Measurements from ENCODE around the gene TNRC18.

TNRC18 gene

DNA sequence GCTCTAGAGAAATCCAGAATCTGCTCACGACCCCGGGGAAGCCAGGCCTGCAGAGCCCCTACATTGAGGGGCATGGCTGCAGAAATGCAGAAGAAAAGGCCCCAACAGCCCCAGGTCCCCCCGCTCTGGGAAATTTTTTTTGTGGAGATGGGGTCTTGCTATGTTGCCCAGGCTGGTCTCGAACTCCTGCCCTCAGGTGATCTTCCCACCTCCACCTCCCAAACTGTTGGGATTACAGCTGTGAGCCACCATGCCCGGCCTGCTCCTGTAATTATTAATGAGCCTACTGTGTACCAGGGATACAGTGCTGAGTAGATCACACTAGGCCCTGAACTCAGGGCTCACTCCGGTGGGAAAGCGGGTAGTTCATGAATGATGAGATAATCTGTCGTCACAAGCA lies 29.9 kb downstream of the TNRC18 start:
- DNase-seq (ENCODE audit: low read depth): no peak
- no peak overlapping the region for H3K9ac ChIP-seq (ENCODE audit: low read length)
- H3K4me3 ChIP-seq (ENCODE audit: low read length): no peak overlapping the region
- peaks cover 5% of the 10 kb centered on the region for H3K4me1 ChIP-seq (ENCODE audit: control insufficient read depth, insufficient read depth, low read length)
- peaks cover 36% of the 10 kb centered on the region for H3K36me3 ChIP-seq (ENCODE audit: control insufficient read depth, insufficient read depth, low read length, severe bottlenecking)
- no peaks in the 10 kb centered on the region for H3K27me3 ChIP-seq (replicated peaks; ENCODE audit: control insufficient read depth, insufficient read depth, low read length)
- H3K9me3 ChIP-seq (ENCODE audit: control insufficient read depth, low read length): no peaks in the 10 kb centered on the region

DNA sequence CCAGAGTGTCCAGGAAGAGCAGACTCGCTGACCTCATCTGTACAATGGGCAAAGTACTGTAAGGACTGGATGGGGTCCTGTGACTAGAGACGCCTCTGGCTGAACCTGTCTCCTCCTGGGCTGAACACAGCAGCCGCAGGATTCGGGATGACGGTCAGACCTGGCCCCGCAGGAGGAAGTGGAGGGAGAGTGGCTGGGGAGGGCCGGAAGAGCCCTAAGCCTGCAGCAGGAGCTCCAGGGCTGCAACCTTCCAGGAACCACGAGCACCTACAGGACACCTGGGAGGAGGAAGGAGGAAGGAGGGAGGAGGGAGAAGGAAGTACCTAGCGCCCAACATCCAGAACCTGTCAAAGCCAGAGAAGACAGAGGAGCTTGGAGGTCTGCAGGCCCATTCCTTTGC lies 30.3 kb downstream of the TNRC18 start:
- Histone ChIP-seq H3K9ac (ENCODE audit: low read length) (no peak overlapping the region), H3K4me1 (ENCODE audit: control insufficient read depth, insufficient read depth, low read length) (peaks cover 5% of the 10 kb centered on the region), H3K9me3 (ENCODE audit: control insufficient read depth, low read length) (no peaks in the 10 kb centered on the region), H3K36me3 (ENCODE audit: control insufficient read depth, insufficient read depth, low read length, severe bottlenecking) (peaks cover 36% of the 10 kb centered on the region), H3K27me3 (replicated peaks; ENCODE audit: control insufficient read depth, insufficient read depth, low read length) (no peaks in the 10 kb centered on the region), H3K4me3 (ENCODE audit: low read length) (no peak overlapping the region)
- DNase-seq (ENCODE audit: low read depth): no peak

DNA sequence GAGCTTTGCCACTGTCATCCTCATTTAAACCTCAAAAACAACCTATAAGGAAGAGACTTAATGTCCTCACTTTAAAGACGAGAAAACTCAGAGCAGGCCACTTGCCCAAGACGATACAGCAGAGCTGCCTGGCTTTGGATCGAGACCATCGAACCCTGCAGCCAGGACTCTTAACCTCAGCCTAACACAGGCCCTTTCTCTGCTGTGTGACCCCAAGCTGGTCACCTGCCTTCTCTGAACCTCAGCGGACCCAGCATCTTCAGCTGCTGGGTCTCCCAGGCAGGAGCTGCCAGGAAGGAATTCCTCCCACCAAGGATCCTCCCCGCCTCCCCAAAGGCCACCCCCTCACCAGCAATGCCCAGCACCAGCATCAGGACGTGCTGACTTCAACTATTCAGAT lies 32.7 kb downstream of the TNRC18 start:
- no peak overlapping the region for H3K4me3 ChIP-seq (ENCODE audit: low read length)
- H3K9me3 ChIP-seq (ENCODE audit: control insufficient read depth, low read length): no peaks in the 10 kb centered on the region
- H3K9ac ChIP-seq (ENCODE audit: low read length): peak overlapping the region; percentile 18
- H3K36me3 ChIP-seq (ENCODE audit: control insufficient read depth, insufficient read depth, low read length, severe bottlenecking): peaks cover 51% of the 10 kb centered on the region
- no peaks in the 10 kb centered on the region for H3K27me3 ChIP-seq (replicated peaks; ENCODE audit: control insufficient read depth, insufficient read depth, low read length)
- H3K4me1 ChIP-seq (ENCODE audit: control insufficient read depth, insufficient read depth, low read length): no peaks in the 10 kb centered on the region
- DNase-seq (ENCODE audit: low read depth): no peak

DNA sequence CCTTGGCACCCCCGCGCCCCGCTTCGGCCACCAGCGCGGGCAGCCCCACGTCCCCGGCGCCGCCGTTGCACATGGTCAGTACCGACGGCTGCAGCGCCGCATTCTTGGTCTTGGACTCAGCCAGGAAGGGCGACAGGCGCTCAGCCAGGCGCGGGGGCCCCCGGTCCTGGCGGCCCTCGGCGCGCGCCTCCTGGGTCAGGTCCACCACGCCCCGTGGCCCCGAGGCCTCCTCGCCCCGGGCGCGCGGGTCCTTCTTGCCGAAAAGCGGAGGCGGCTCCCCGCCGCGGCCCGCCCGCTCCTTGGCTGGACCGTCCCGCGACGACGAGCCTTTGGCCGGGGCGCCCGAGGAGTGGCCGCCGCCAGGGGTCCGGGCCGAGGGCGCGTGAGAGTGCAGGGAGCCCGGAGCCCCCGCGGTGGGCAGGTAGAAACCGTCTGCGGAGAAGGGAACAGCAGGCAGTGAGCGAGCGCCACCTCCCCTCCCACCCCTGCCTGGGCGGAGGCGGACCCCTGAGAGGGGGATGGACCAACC lies 34.7 kb downstream of the TNRC18 start:
- H3K9me3 ChIP-seq (ENCODE audit: control insufficient read depth, low read length): no peaks in the 10 kb centered on the region
- no peak overlapping the region for H3K4me3 ChIP-seq (ENCODE audit: low read length)
- no peak for DNase-seq (ENCODE audit: low read depth)
- H3K4me1 ChIP-seq (ENCODE audit: control insufficient read depth, insufficient read depth, low read length): peaks cover 5% of the 10 kb centered on the region
- H3K27me3 ChIP-seq (replicated peaks; ENCODE audit: control insufficient read depth, insufficient read depth, low read length): no peaks in the 10 kb centered on the region
- H3K36me3 ChIP-seq (ENCODE audit: control insufficient read depth, insufficient read depth, low read length, severe bottlenecking): peaks cover 51% of the 10 kb centered on the region
- H3K9ac ChIP-seq (ENCODE audit: low read length): no peak overlapping the region

DNA sequence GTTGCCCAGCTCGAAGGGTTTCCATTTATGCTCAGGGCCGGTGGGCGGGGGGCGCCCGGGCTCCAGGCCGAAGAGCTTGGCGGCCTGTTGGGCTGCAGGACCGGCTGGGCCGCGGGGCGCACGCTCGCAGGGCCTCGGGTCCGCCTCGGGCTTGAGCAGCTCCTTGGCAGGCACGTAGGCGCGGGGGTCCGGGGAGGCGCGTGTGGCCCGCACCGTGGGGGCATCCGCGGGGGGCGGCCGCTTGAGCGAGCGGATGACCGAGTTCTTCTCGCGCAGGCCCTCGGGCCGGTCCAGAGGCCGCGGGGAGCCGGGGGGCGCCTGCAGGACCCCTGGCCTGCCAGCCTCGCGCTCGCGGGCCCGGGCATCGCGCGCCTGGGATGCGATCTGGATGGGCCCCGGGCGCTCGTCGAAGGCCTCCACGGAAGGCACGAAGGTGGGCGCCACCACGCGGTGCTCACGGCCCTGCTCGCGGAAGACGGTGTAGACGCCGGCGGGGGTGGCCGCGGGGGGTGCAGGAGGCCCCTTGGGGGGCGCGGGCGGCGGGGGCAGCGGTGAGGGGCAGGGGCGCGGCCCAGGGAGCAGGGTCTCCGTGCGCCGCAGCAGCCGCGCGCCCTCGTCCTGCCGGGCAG lies 35.2 kb downstream of the TNRC18 start:
- Histone ChIP-seq H3K27me3 (replicated peaks; ENCODE audit: control insufficient read depth, insufficient read depth, low read length) (no peaks in the 10 kb centered on the region), H3K4me1 (ENCODE audit: control insufficient read depth, insufficient read depth, low read length) (peaks cover 9% of the 10 kb centered on the region), H3K36me3 (ENCODE audit: control insufficient read depth, insufficient read depth, low read length, severe bottlenecking) (peaks cover 45% of the 10 kb centered on the region), H3K9me3 (ENCODE audit: control insufficient read depth, low read length) (no peaks in the 10 kb centered on the region), H3K4me3 (ENCODE audit: low read length) (no peak overlapping the region), H3K9ac (ENCODE audit: low read length) (no peak overlapping the region)
- DNase-seq (ENCODE audit: low read depth): no peak

DNA sequence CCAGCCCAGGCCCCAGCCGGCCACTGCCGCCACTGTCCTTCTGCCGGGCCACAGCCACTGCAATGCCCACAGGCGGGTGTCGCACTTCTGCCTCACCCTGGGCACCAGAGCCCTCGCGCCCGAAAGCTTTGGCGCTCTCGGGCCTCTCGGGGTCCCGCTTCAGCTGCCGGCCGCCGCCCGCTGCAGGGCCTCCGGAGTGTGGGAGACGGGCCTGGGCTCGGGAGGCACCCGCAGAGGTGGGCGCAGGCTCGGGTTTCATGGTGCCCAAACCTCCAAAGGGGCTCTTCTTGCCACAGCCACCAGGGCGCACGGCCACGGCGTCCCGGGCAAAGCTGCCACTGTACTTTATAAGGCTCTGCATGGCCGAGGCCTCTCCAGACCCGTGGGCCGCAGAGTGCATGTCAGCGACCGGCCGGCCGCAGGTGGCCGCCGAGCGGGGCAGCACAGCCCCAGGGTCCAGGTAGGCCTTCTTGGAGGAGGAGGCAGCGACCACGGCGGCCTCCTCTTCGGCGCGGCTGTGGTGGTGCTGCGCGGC lies 35.9 kb downstream of the TNRC18 start:
- Histone ChIP-seq H3K36me3 (ENCODE audit: control insufficient read depth, insufficient read depth, low read length, severe bottlenecking) (peaks cover 39% of the 10 kb centered on the region), H3K9me3 (ENCODE audit: control insufficient read depth, low read length) (no peaks in the 10 kb centered on the region), H3K9ac (ENCODE audit: low read length) (no peak overlapping the region), H3K4me1 (ENCODE audit: control insufficient read depth, insufficient read depth, low read length) (peaks cover 12% of the 10 kb centered on the region), H3K27me3 (replicated peaks; ENCODE audit: control insufficient read depth, insufficient read depth, low read length) (no peaks in the 10 kb centered on the region), H3K4me3 (ENCODE audit: low read length) (no peak overlapping the region)
- no peak for DNase-seq (ENCODE audit: low read depth)

DNA sequence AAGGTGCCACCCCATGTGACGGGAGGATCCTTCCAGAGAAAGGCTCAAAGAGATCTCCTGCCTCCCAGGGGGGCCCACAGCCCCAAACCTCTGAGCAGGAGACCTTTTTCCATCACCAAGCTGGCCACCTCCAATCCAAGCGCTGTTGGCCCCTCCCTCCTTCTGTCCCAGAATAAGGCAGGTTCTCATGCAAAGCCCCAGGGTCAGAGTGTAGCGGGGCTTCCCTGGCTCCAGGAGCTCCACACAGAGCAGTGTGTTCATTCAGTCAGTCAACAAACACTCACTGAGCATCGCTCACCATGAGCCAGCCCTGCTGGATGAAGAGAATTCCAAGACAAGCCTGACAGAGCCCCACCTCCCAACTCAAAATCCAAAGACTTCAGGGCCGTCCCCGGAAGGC lies 39.0 kb downstream of the TNRC18 start:
- H3K27me3 ChIP-seq (replicated peaks; ENCODE audit: control insufficient read depth, insufficient read depth, low read length): no peaks in the 10 kb centered on the region
- H3K4me1 ChIP-seq (ENCODE audit: control insufficient read depth, insufficient read depth, low read length): peaks cover 17% of the 10 kb centered on the region
- DNase-seq (ENCODE audit: low read depth): no peak
- no peak overlapping the region for H3K9ac ChIP-seq (ENCODE audit: low read length)
- no peak overlapping the region for H3K4me3 ChIP-seq (ENCODE audit: low read length)
- H3K9me3 ChIP-seq (ENCODE audit: control insufficient read depth, low read length): no peaks in the 10 kb centered on the region
- peaks cover 21% of the 10 kb centered on the region for H3K36me3 ChIP-seq (ENCODE audit: control insufficient read depth, insufficient read depth, low read length, severe bottlenecking)

DNA sequence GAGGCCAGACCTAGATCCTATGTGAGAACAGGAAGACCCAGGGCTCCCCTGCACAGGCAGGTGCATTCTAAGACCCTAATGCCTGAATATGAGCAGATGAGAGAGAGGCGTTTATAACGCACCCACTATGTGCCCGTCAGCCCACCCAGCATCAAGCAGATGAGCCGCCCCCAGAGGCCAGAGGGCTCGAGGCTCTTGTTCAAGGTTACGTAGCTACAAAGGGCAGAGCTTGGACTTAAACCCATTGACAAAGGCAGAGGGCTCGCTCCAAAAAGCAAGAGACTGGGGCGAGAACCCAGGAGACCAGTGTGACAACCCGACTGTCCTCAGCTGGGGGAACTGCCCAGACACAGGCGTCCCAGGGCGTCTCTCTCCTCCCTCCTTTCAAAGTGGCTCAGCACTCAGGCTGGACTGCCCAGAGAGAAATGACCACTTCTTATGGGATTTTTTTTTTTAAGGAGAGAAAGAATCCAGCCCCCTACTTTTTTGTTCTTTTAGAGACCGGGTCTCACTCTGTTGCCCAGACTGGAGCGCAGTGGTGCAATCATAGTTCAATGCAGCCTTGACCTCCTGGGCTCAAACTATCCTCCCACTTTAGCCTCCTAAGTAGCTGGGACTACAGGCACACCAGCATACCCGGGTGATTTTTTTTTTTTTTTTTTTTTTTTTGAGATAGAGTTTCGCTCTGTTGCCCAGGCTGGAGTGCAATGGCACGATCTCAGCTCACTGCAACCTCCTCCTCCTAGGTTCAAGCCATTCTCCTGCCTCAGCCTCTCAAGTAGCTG lies 40.1 kb downstream of the TNRC18 start:
- Histone ChIP-seq H3K9ac (ENCODE audit: low read length) (no peak overlapping the region), H3K36me3 (ENCODE audit: control insufficient read depth, insufficient read depth, low read length, severe bottlenecking) (peaks cover 19% of the 10 kb centered on the region), H3K9me3 (ENCODE audit: control insufficient read depth, low read length) (no peaks in the 10 kb centered on the region), H3K4me3 (ENCODE audit: low read length) (no peak overlapping the region), H3K4me1 (ENCODE audit: control insufficient read depth, insufficient read depth, low read length) (peaks cover 17% of the 10 kb centered on the region), H3K27me3 (replicated peaks; ENCODE audit: control insufficient read depth, insufficient read depth, low read length) (no peaks in the 10 kb centered on the region)
- no peak for DNase-seq (ENCODE audit: low read depth)

DNA sequence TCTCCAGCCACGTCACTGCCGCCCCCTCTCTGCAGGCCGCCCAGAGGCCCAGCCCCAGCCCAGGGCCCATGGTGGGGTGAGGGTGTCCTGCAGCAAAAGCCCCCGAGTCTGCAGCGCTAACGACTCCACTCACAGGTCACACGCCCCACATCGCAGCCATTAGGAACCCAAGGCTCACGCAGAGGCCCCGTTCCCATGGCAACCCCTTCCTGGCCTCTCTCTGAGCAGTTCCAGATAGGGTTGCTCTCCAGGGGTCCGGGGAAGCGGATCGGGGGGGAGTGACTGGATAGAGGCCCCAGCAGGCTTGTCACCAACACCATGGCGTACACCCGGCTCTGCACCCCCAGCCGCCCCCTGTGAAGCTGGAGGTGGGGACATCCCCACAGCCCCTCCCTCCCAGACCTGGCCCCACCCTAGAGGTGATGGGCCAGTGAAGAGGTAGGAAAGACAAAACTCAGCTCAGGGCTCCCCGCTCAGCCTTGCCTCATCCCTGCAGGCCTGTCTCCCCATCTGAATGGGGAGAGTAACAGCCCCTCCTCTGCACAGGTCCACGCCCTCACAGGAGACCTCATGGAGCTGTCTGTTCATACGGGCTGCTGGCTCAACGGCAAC lies 41.2 kb downstream of the TNRC18 start:
- no peak for DNase-seq (ENCODE audit: low read depth)
- H3K9me3 ChIP-seq (ENCODE audit: control insufficient read depth, low read length): no peaks in the 10 kb centered on the region
- H3K4me3 ChIP-seq (ENCODE audit: low read length): no peak overlapping the region
- H3K9ac ChIP-seq (ENCODE audit: low read length): no peak overlapping the region
- peaks cover 17% of the 10 kb centered on the region for H3K4me1 ChIP-seq (ENCODE audit: control insufficient read depth, insufficient read depth, low read length)
- H3K36me3 ChIP-seq (ENCODE audit: control insufficient read depth, insufficient read depth, low read length, severe bottlenecking): peaks cover 14% of the 10 kb centered on the region
- H3K27me3 ChIP-seq (replicated peaks; ENCODE audit: control insufficient read depth, insufficient read depth, low read length): no peaks in the 10 kb centered on the region

DNA sequence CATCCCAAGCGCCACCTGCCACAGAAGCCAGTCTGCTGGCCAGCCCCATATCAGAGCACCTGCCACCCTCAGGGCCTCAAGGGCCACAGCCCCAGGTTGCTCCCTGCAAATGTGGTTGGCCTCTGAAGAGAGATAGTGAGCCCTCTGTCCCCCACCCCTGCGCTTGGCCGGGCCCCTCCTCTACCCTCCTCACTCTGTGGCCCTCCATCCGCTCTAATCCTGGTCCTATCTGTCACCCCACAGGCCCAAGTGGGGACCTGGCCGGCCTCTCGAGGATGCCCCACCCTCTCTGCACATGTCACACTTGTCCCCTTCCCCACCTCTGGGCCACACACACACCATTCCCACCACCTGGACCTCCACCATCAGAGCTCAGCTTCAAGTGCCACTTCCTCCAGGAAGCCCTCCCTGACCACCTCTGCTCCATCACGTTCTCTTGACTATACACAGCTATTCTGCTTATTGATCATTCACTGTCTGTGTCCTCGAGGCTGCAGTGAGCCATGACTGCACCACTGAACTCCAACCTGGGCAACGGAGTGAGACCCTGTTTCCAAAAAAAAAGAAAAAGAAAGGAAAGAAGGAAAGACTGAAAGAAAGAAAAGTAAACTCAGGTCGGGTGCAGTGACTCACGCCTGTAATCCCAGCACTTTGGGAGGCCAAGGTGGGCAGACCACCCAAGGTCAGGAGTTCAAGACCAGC lies 42.4 kb downstream of the TNRC18 start:
- Histone ChIP-seq H3K9ac (ENCODE audit: low read length) (no peak overlapping the region), H3K36me3 (ENCODE audit: control insufficient read depth, insufficient read depth, low read length, severe bottlenecking) (peaks cover 12% of the 10 kb centered on the region), H3K4me1 (ENCODE audit: control insufficient read depth, insufficient read depth, low read length) (peaks cover 17% of the 10 kb centered on the region), H3K27me3 (replicated peaks; ENCODE audit: control insufficient read depth, insufficient read depth, low read length) (no peaks in the 10 kb centered on the region), H3K9me3 (ENCODE audit: control insufficient read depth, low read length) (no peaks in the 10 kb centered on the region), H3K4me3 (ENCODE audit: low read length) (no peak overlapping the region)
- no peak for DNase-seq (ENCODE audit: low read depth)

All from adipocyte (in vitro differentiated cells).